H54 (cell line): ENCODE results near the gene RPL19.

Experiments
- DNase-seq: peaks from one replicate; pipeline ENCODE4 v3.0.0; 2011; ENCODE audit warnings: low spot score, mixed read lengths; ENCODE audit not compliant: insufficient read length
- FAIRE-seq: peaks from 3 replicates; lab custom pipeline; 2011; peaks lifted over from hg19 to GRCh38; lab: Jason Lieb, UNC
- POLR2A ChIP-seq: IDR thresholded peaks from 2 replicates; pipeline ENCODE4 v1.6.1; 2011; ENCODE audit warnings: low read depth, mild to moderate bottlenecking, low read length

The RPL19 gene

GRCh38 chr17:39197380-39198185, 2.5 kb upstream of the RPL19 start, which contains the start of gene CACNB1:
CACNB1 (minus strand) TSS chr17:39197669; CDS start chr17:39197495, 174 bp downstream.
- FAIRE-seq, result no peak

DNA sequence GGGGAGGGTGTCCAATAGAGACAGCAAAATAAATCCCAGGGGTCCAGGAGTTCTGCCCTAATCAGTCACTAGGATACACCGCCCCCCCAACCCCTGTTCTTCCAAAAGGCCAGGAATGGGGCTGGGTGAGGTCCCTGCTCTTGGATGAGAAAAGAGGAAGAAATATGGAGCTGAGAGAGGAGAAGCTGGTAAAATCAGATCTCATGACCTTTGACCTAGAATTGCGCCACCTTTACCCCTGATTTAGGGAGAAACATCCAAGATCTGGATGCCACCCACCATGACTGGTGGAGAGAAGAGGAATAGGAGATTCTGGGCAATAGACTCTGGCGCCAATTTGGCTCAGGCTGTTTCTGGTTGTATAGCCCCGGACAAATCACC, 1.9 kb upstream of the RPL19 start:
- FAIRE-seq, result no peak
- DNase-seq, result no peak
- no peak for TF ChIP-seq POLR2A

More at GRCh38 chr17:39197380-39198185, 2.5 kb upstream of the RPL19 start, which contains the start of gene CACNB1:
- DNase-seq, result peak; percentile 86
- TF ChIP-seq POLR2A, result peak; percentile 93

GRCh38 chr17:39199820-39200069, 338 bp upstream of the RPL19 start:
- TF ChIP-seq POLR2A, result 0 out of 2 replicates have a peak, but pooled peaks have one; percentile 22
- no peak for FAIRE-seq
- peak; percentile 84 for DNase-seq

DNA sequence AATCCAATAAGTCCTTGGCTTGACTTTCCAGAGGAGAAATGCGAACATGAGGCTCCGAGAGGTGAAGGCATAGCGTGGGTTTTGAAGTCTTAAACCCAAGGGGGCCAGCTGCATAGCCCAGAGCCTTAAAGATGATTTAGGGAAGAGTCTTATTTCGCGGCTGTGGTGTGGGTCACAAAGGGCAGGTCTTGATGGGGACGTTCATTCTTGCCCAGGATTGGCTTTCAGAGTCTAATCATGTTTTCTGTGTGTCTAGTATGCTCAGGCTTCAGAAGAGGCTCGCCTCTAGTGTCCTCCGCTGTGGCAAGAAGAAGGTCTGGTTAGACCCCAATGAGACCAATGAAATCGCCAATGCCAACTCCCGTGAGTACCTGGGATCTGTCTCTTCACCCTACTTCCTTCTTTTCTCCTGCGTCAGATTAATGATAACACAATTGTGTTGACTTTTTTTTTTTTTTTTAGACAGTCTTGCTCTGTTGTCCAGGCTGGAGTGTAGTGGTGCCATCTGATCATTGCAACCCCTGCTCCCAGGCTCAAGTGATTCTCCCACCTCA, 951 bp downstream of the RPL19 start:
- no peak for FAIRE-seq
- no peak for DNase-seq
- TF ChIP-seq POLR2A, result no peak

DNA sequence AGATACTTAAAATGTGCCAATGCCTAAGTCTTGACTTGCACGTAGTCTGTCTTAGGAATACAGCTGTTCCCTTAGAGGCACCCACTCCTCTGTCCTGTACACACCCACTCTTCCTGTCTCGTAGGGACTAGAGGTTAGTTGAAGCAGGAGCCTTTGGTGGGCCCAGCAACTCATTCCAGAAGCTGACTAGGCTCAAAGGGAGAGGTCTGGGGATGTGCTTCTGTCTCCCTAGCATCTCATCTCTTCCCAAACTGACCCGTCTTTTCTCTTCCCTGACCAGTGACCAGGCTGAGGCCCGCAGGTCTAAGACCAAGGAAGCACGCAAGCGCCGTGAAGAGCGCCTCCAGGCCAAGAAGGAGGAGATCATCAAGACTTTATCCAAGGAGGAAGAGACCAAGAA, 4.2 kb downstream of the RPL19 start:
- no peak for FAIRE-seq

DNA sequence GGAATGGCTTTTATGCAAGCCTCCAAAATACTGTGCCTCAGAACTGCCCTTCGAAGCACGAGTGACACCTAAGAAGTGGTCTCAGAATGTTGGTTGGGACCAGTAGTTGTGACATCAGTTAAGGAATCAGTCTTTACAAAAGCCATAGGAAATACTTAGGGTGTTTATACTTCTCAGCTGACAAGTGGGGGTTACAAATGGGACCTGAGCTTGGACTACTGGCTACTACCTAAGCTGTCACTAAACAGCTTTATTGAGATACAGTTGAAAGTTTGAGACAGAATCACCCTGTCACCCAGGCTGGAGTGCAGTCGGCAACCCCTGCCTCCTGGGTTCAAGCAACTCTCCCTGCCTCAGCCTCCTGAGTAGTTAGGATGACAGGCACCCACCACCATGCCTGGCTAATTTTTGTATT, 5.0 kb downstream of the RPL19 start:
- no peak for DNase-seq
- TF ChIP-seq POLR2A, result no peak
- FAIRE-seq, result no peak

More for the DNA sequence above, 4.2 kb downstream of the RPL19 start:
- DNase-seq, result no peak
- TF ChIP-seq POLR2A, result no peak

DNA sequence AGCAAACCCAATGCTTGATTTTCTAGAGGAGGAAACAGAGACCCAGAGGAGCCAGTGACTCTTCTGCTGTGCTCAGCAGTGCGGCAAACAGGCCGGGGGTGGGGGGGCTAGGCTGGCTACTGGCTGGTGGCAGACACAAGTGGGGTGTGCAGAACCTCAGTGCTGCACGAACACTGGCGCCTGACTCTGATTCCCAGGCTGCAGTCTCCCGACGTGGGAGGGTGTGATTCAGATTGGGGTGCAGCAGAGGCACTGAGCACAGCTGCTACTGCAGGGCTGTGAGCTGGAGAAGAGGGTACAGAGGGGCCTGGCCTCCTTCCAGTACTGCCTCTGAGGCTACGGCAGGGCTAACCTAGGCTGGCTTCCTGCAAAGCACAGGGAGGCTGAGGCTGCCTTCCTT, 8.1 kb downstream of the RPL19 start:
- DNase-seq (no peak), FAIRE-seq (no peak)
- no peak for TF ChIP-seq POLR2A

- no peak for DNase-seq
- no peak for TF ChIP-seq POLR2A
- FAIRE-seq, result no peak
Measured at GRCh38 chr17:39208893-39209292, 8.8 kb downstream of the RPL19 start.

- FAIRE-seq, result no peak
- TF ChIP-seq POLR2A, result peak; percentile 54
- DNase-seq, result no peak
Measured at GRCh38 chr17:39209317-39210092, 9.4 kb downstream of the RPL19 start.

DNA sequence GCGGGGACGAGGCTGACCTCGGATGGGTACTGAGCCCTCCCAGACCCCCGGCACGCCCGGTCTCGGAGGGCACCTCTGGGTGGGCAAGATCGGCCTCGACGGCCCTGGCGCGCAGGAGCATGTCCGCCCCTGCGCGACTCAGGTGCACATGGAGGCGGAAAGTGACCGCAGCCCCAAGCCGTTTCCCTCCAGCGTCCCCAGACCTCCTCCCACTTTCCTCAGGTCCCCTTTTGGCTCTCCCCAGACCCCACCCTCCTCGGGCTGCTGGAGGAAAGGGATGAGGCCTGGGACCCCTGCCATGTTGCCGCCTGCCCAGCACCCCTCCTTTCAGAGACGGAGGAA, 10.0 kb downstream of the RPL19 start:
- FAIRE-seq, result no peak
- no peak for TF ChIP-seq POLR2A
- no peak for DNase-seq

GRCh38 chr17:39212195-39212810, 12.2 kb downstream of the RPL19 start:
- FAIRE-seq, result no peak
- DNase-seq, result no peak
- TF ChIP-seq POLR2A, result no peak

DNA sequence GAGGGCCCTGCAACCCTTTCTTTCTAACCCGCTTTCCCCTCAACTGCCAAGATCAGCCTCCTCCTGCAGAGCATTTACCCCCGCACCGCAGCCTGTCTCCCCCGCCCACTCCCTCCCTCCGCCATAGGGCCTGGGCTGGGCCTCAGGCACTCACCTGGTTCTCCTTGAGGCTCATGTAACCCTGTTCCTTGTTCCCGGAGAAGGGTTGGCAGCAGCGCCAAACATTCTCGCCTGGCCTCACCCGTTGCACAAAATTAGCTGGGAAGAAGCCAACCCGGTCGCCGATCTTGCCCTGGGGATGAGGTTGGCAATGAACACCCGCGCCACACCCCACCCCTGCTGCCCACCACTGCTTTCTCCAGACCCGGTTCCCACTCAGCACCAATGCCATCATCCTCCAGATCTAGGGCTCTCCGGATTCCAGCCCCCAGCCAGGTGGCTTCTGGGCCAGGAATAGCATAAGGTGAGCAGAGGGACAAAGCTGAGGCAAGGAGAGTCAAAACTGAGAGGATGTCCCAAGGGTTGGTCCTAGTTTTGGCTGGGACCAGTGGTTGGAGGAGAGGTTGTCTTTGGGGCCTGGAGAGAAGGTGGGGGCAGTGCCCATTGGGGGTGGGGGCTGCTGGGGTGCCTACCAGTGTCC, 12.9 kb downstream of the RPL19 start:
- FAIRE-seq (no peak), DNase-seq (no peak)
- no peak for TF ChIP-seq POLR2A

GRCh38 chr17:39213852-39214251, 13.8 kb downstream of the RPL19 start:
- FAIRE-seq (no peak), DNase-seq (peak; percentile 96)

More at GRCh38 chr17:39213852-39214251, 13.8 kb downstream of the RPL19 start:
- TF ChIP-seq POLR2A, result no peak
